GM12872 (cell line): ENCODE results near the gene FXYD2.

ENCODE experiments used
- TF ChIP-seq, protein P1 (sequence below): IDR thresholded peaks from 3 replicates; pipeline ENCODE4 v1.5.1; 2011; ENCODE audit warnings: low read depth, mild to moderate bottlenecking, low read length, moderate library complexity; ENCODE audit not compliant: insufficient read depth

The FXYD2 gene

DNA sequence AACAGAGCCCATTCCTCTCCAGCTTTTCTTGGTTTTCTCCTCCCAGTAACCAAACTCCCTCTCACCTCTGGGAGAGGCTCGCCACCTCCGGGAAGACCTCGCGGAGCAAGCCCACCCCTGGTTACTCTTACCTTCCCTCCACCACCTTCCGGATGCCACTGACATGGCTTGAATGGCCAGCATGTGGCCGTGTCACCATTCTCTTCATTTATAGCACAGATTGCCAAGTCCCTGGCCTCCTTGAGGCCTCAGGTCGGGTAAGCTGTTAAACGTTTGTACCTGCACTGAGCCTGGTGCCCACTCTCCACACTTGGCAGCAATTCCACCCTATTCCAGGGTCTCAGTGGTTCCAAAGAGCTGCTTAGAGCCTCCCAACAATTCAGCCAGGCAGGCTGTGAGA lies 8.0 kb upstream of the FXYD2 start:
- TF ChIP-seq, protein P1, sequence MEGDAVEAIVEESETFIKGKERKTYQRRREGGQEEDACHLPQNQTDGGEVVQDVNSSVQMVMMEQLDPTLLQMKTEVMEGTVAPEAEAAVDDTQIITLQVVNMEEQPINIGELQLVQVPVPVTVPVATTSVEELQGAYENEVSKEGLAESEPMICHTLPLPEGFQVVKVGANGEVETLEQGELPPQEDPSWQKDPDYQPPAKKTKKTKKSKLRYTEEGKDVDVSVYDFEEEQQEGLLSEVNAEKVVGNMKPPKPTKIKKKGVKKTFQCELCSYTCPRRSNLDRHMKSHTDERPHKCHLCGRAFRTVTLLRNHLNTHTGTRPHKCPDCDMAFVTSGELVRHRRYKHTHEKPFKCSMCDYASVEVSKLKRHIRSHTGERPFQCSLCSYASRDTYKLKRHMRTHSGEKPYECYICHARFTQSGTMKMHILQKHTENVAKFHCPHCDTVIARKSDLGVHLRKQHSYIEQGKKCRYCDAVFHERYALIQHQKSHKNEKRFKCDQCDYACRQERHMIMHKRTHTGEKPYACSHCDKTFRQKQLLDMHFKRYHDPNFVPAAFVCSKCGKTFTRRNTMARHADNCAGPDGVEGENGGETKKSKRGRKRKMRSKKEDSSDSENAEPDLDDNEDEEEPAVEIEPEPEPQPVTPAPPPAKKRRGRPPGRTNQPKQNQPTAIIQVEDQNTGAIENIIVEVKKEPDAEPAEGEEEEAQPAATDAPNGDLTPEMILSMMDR, result no peak

DNA sequence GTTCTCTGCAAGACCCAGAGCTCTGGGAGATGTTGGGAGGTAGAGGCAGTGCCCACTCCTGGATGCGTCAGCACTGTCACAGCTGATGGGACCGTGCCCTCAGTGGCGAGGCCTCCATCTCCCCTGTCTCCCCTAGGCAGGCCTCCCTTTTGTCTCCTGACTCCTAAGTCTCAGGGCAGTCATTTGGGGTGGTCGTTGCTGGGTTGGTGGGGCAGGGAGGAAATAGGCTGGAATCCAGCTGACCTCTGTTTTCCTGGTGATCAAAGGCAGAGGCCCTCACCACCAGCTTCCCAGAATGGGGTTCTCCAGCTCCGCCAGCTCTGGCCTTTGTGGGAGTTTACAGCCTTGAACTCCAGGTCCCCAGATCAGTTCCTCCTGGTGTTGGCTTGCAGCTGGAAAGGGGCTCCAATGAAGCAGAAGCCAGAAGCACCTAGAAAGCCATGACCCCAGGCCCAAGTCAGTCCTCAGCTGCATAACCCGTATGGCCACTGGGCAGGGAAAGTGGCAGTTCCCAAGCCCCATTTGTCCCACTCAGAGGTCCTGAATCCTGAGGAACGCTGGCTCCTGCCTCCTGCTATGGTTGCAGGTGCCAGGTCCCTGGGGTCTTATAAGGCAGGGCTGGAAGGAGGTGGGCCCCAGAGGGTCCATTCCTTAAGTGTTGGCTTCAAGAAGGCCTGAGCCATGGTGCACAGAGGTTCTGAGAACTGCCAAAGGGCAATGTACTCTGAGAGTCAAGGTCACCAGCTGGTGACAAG lies 7.3 kb upstream of the FXYD2 start:
- TF ChIP-seq, protein P1, result no peak

DNA sequence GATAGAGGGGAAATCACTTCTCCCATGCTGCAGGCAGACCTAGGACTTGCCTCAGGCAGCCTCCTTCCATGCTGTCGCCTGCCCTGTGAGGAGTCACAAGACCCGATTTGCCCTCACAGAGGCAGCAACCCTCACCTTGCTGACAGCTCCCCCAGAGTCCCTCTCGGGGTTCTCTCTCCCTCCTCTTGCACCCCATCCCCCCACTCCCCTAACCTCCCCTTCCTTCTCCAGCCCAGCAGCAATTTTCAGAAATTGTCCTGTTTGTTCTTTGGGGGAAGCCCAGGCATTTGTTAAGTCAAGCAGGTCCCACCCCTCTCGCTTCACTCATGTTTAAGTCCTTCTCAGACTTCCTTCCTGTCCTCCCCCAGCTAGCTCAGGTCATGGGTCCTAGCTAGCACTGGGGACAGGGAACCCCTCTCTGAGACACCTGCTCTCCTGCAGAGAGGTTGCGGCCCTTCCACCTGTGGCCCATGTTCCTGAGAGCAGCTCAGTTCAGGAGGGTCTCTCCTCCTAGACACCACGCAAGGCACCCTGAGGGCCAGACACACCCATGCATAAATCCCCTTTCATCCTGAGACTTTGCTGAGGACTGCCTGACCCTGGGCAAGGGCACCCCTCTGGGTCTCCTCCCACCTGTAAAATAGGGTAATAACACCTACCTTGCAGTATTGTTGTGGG lies 6.3 kb upstream of the FXYD2 start:
- TF ChIP-seq, protein P1, result no peak

DNA sequence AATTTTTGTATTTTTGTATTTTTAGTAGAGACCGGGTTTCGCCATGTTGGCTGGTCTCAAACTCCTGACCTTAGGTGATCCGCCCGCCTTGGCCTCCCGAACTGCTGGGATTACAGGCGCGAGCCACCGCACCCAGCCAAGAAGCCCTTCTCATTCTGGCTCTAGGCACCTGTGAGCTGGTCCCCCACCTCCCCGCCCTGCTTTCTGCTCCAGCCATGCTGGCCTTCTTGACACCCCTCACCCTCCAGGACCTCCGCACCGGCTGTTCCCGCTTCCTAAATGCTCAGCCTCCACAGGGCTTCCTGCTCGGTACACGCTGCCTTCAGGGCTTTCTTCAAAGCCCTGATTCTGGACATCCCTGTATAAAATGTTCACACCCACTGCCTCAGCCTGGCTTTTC lies 5.5 kb upstream of the FXYD2 start:
- TF ChIP-seq, protein P1, result no peak

DNA sequence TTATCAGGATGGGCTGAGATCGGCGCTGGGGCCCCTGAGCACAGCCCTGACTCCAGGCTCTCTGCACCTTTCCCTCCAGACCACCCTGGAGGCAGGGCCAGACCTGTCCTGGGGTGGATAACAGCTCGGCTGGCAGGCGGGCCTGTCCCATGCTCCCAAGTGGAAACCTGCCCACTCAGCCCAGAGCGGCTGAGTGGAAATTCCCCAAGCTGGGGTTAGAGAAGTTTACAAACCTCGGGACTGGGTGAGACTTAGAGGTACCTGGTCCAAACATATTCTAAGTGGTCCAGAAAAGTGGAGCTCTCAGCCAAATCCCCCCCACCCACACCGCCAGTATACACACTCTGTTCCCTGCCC lies 4.8 kb upstream of the FXYD2 start:
- TF ChIP-seq, protein P1, result no peak

DNA sequence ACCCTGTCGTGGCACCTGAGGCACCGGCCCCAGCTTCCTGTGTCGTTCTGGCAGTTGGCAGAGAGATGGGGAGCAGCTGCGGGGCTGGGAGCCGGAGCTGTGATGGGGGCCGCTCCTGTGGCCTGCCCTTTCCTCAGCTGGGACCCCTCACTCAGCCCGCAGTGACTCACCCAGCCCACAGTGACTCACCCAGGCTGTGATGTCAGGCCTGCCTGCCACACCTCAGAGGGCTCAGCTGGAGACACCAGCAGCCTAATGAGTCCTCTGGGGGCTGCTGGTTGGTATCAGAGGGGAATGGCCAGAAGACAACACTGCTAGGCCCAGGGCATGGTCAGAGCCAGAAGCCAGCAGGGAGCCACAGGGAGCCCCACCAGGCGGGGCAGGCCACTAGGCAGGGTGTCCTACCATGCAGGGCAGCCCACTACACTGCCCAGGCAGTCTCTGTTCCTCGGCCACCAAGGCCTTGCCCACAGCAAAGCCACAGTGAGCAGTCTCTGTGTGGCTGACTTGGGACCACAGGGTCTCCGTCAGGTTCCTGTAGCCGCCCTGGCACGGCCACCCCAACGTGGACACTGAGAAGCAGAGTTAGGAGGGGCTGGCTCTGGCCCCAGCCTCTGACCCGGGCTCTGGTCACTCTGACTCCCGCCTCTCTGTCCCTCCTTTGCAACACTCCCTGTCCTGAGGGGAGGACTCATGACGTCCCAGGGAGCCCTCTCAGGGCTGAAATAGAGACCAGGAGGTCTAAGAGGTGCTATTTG lies 4.2 kb upstream of the FXYD2 start:
- TF ChIP-seq, protein P1, result no peak

DNA sequence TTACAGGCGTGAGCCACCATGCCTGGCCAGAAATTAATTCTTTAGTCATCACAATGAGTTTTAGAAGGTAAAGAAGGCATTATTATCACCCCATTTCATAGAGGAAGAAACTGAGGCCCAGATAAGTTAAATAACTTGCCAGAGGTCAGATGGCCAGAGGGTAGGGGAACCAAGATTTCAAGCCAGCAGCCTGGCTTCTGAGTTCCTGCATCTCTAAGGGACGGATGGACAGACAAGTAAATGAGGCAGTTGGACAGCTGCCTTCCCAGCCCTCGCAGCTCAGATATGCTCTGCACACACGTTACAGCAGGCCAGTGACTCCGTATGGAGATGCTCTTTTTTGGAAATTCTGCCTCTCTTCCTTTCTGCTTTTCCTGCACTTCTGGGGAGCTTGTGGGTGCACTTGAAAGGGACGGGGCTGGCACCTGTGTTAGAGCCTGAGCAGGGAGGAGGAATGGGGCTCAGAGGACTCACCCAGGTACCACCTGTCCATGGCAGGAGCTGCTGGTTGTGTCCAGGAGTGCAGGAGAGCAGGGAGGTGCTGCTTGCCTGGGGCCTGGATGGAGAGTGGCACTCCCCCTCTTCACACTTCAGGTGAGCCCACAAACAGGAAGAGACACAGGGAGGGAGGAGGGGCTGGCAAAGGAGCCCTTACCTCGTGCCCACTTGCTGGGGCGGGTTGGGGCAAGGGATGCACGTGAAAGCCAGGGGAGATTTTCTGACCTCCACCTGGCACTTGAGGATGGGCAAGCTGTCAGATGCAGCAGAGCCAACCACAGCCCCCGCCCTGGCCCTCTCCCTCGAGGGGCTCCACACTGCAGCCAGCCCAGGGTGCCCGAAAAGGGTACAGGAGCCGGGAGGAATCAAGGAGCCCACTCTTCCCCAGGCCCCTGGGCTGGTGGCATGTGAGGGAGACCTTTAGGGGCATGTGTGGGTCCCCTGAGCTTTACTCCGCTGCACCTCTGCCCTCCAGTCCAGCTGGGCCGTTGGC lies 3.3 kb upstream of the FXYD2 start:
- TF ChIP-seq, protein P1, result no peak
